GM19240 (cell line): ENCODE measurements around the gene SECISBP2L.
A peak's percentile ranks its signal among the peaks of the same experiment; 100 is the strongest.

Experiments
- DNase-seq: peaks from one replicate; pipeline ENCODE4 v3.0.0; 2011; ENCODE audit warnings: low spot score; ENCODE audit not compliant: insufficient read length

Gene SECISBP2L

GRCh38 chr15:48965972-48966371 is 80.3 kb downstream of the SECISBP2L start:
- no peak for DNase-seq

DNA sequence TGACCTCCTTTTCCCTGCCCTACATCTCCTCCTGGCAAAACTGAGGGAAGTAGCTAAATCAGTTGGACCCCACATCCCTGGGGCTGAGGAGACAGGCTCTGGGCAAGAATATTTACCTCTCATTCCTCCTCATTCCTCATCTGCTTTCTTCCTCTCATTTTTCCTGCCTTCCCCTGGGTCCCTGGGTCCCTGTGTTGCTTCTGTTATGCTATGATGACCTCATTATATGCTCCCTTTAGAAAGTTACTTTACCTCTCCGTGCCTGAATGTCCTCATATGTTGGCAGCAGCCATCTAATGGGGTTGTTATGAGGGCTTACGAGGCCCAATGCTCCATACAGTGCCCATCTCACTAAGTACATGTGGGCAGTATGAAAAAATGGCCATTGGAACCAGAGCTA is 81.3 kb downstream of the SECISBP2L start:
- DNase-seq: no peak

GRCh38 chr15:48963524-48964113 is 82.6 kb downstream of the SECISBP2L start, which contains the start of gene SHC4:
Gene SHC4 (minus strand): TSS chr15:48963919. CDS start chr15:48963015, 904 bp downstream.
- DNase-seq: no peak

- no peak for DNase-seq
Observed at GRCh38 chr15:48962662-48963523, 83.4 kb downstream of the SECISBP2L start.

DNA sequence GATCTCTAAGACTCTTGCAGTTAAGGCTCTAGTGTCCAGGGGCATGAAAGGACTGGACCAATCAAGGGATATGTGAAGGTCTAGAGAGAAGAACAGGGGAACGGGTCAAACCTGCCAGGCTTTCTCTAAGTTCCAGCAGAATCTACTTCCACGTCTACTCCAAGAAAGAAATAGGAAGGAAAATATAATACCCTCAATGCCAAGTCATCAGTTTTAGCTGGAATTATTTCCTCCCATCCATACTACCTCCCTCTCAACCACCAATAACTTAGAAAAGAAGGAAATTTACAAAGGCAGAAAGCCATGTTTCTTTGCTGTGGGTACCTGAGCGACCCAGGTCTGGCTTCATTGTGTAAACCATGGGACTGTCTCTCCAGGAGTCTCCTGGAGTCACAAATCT is 90.3 kb downstream of the SECISBP2L start:
- no peak for DNase-seq

DNA sequence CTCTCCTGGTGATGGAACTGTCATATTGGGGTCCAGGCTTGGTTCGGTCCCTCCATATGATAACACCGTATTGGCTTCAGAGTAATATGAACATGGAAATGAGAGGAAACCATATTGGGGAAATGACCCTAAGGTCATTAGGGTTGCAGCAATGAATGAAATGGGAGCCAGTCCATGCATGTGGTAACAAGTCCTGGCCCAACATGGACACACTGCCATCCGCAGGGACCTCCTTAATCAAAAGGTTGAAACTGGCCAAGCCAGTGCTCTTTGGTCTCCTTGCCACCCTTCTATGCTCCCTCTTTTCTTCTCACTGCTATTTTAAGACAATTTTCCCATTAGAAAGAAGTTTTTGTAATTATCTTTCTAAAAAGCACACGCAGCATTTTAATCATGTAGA is 90.9 kb downstream of the SECISBP2L start:
- no peak for DNase-seq

- no peak for DNase-seq
Observed at GRCh38 chr15:48954538-48954937, 91.7 kb downstream of the SECISBP2L start.

GRCh38 chr15:48946840-48947187 is 99.4 kb downstream of the SECISBP2L start:
- DNase-seq: no peak

- no peak for DNase-seq
Observed at GRCh38 chr15:48946074-48946839, 100.0 kb downstream of the SECISBP2L start.

DNA sequence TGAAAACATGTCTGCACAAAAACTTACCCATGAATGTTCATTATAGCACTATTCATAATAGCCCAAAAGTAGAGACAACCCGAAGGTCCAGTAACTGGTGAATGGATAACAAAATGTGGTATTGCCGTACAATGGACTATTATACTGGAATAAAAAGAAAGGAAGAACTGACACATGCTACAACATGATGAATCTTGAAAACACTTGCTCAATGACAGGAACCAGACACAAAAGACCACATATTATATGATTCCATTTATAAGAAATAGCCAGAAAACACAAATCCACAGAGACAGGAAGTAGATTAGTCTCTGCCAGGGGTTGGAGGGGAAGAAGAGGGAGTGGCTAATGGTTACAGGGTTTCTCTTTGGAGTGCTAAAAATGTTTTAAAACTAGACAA is 100.9 kb downstream of the SECISBP2L start:
- DNase-seq: no peak

- no peak for DNase-seq
Observed at GRCh38 chr15:48941904-48942303, 104.3 kb downstream of the SECISBP2L start.

DNA sequence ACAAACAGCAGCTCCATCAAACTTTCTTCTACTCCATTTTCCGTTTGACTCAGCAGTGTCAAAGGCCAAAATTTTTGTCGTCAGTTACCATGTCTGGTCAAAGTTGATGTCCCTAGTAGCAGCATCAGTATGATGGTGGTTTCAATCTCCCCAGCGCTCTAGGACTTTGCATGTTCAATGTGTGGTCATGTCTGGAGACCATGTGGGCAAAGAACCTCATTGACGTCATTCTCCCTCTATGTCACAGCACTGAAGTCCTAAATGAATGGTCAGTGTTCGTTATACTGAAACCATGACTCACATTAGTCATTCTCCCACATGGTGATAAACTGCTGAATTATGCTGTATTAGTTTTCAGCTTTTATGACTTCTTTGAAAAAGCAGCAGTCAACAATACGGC is 105.7 kb downstream of the SECISBP2L start:
- DNase-seq: peak; percentile 5

- DNase-seq: no peak
Observed at GRCh38 chr15:48939648-48940047, 106.6 kb downstream of the SECISBP2L start.
